Vagina (tissue), 2 donors: ENCODE data around the gene PANK4. TPM values are rescaled to one million over a fixed set of nuclear protein-coding genes. Genes with fewer than 3 reads are reported as not detected.

Source experiments
- DNase-seq, 2 donors: peaks; one replicate each; pipeline ENCODE4 v3.0.0-alpha.2; 2017; ENCODE audit errors: extremely low spot score in 2 of 2
- H3K27ac ChIP-seq: fragments of 200-600 bp; sonication (generic); one replicate; pipeline ENCODE4 v1.5.1; 2019
- H3K27me3 ChIP-seq: fragments of 200-600 bp; sonication (generic); one replicate; pipeline ENCODE4 v1.5.1; 2019
- H3K36me3 ChIP-seq, 2 donors: fragments of 200-600 bp; sonication (generic); one replicate each; pipeline ENCODE4 v1.5.1; 2017 to 2019
- H3K4me1 ChIP-seq: fragments of 200-600 bp; sonication (generic); one replicate; pipeline ENCODE4 v1.5.1; 2019
- H3K4me3 ChIP-seq, 2 donors: fragments of 200-600 bp; sonication (generic); 1 replicate in 1 of 2; 2 replicates in 1 of 2; pipeline ENCODE4 v1.5.1; 2016 to 2019
- H3K9me3 ChIP-seq: fragments of 200-600 bp; sonication (generic); one replicate; pipeline ENCODE4 v1.5.1; 2019
- POLR2A ChIP-seq, 2 donors: fragments of 450-650 bp; IDR thresholded peaks; one replicate each; pipeline ENCODE4 v1.6.1; 2017; ENCODE audit warnings: antibody characterized with exemption in 2 of 2, mild to moderate bottlenecking in 2 of 2, moderate library complexity in 2 of 2
- POLR2AphosphoS5 ChIP-seq, 2 donors: sonication (generic); formaldehyde crosslinking; IDR thresholded peaks; one replicate each; pipeline ENCODE4 v1.9.0; 2017; ENCODE audit warnings: antibody characterized with exemption in 2 of 2, mild to moderate bottlenecking in 2 of 2, low read depth in 1 of 2; ENCODE audit not compliant: insufficient read depth in 1 of 2
- intact Hi-C: fragments of 100-400 bp; cut with DNase I; formaldehyde crosslinking; loops from one replicate; pipeline ENCODE4 v1.15.1; 2023
- total RNA-seq: library from RNA; depleted of rRNA; stranded (reverse); fragments of >200 nt; gene quantifications from one replicate; pipeline ENCODE4 v1.2.3, GENCODE V29; 2016
- TF ChIP-seq, protein P1 (sequence below), 3 experiments: fragments of 450-650 bp in 2 of 3; fragments of 200-600 bp in 1 of 3; sonication (generic) in 1 of 3; IDR thresholded peaks; one replicate each; pipeline ENCODE4 v1.5.1; 2017 to 2019; ENCODE audit warnings: antibody characterized with exemption in 3 of 3, mild to moderate bottlenecking in 2 of 3, moderate library complexity in 2 of 3

The PANK4 gene
- total RNA-seq, 1 donor from 2014 or later: 39.5 TPM

DNA sequence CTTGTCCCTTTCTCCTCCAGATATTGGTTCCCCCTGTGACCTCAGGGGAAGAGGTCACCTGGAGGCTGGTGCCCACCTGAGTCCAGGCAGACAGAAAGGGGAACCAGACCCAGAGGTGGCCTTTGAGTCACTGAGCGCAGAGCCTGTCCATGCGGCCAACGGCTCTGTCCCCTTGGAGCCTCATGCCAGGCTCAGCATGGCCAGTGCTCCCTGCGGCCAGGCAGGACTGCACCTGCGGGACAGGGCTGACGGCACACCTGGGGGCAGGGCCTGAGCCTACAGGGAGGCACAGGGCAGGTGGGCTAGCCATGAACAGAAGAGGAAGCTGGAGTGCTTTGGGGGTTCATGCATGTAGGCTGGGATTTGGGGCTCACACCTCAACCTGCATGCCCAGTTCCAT lies 32.5 kb upstream of the PANK4 start:
- Histone ChIP-seq H3K27me3 (no peaks in the 10 kb centered on the region), H3K36me3 (peaks cover 0 to 23% of the 10 kb centered on the region in 2 donors), H3K9me3 (no peaks in the 10 kb centered on the region), H3K27ac (no peak overlapping the region), H3K4me3 (no peak overlapping the region), H3K4me1 (peaks cover 56% of the 10 kb centered on the region)
- DNase-seq: no peak
- intact Hi-C loops: no loop called here
- TF ChIP-seq POLR2A (IDR thresholded peaks at IDR 0.05) (no peak), POLR2AphosphoS5 (IDR thresholded peaks at IDR 0.05; ENCODE audit: insufficient read depth in 1 of 2, low read depth in 1 of 2) (no peak)
- TF ChIP-seq, protein P1, sequence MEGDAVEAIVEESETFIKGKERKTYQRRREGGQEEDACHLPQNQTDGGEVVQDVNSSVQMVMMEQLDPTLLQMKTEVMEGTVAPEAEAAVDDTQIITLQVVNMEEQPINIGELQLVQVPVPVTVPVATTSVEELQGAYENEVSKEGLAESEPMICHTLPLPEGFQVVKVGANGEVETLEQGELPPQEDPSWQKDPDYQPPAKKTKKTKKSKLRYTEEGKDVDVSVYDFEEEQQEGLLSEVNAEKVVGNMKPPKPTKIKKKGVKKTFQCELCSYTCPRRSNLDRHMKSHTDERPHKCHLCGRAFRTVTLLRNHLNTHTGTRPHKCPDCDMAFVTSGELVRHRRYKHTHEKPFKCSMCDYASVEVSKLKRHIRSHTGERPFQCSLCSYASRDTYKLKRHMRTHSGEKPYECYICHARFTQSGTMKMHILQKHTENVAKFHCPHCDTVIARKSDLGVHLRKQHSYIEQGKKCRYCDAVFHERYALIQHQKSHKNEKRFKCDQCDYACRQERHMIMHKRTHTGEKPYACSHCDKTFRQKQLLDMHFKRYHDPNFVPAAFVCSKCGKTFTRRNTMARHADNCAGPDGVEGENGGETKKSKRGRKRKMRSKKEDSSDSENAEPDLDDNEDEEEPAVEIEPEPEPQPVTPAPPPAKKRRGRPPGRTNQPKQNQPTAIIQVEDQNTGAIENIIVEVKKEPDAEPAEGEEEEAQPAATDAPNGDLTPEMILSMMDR (IDR thresholded peaks at IDR 0.05): no peak

DNA sequence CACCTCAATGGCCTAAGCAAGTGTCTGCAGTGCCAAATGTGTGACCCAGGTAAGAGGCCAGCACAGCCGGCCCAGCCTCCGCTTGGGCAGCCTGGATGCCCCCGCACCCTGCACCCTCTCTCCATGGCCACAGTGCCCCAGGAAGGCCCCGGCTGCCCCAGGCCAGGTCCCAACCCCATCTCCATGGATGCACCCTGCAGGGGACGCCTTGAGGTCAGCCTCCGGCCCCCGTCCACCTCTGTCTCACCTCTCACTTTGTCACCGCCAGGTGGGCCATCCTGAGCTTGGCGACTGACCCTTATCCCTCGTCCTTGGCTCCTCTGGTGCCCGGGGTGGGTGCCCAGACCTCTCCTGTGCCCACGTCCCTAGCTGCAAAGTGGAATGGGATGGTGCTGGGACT lies 32.0 kb upstream of the PANK4 start:
- intact Hi-C loops: no loop called here
- peaks cover 0 to 23% of the 10 kb centered on the region in 2 donors for H3K36me3 ChIP-seq
- DNase-seq: no peak

DNA sequence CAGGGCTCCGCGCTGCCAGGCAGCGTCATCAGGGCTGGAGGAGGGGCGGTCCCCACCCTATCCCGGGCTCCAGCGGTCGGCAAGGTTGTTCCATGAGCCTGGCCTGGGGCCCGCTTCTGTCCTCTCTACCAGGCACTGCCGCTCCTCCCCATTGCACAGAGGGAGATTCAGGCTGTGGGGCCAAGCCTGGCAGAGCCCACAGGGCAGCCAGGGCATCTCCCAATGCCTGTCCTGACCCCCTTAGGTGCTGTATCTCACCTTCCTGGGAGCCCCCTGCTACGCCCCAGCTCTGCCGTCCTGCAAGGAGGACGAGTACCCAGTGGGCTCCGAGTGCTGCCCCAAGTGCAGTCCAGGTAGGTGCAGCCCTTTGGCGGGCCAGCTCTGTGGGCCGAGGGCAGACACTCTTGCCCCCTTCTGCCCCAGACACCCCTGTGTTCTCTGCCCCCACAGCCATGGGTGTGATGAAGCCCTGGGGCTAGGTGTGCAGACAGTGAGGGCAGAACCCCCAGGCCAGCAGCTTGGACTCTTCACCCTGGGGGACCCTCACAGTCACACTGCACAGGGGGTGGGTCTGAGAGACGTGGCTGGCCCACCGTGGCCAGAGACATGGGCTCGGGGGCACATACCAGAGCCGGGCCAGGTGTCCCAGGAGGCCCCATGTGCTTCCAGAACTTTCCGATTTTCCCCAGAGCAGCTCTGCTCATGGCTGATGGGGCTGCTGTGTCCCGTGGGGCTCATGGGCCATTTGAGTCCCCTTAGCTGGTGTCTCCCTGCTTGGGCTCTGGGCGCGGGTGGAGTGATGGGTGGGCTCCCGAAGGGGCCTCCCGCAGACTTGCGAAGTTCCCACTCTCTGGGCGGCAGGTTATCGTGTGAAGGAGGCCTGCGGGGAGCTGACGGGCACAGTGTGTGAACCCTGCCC lies 31.3 kb upstream of the PANK4 start:
- intact Hi-C loops: no loop called here
- Histone ChIP-seq H3K4me3 (peak overlapping the region; percentile 61 to 64), H3K27me3 (no peaks in the 10 kb centered on the region), H3K4me1 (peaks cover 56% of the 10 kb centered on the region), H3K27ac (peak overlapping the region; percentile 96), H3K9me3 (no peaks in the 10 kb centered on the region), H3K36me3 (peaks cover 0 to 23% of the 10 kb centered on the region in 2 donors)
- TF ChIP-seq, protein P1 (IDR thresholded peaks at IDR 0.05): no peak
- no peak for TF ChIP-seq POLR2A (IDR thresholded peaks at IDR 0.05)
- TF ChIP-seq POLR2AphosphoS5 (IDR thresholded peaks at IDR 0.05; ENCODE audit: insufficient read depth in 1 of 2, low read depth in 1 of 2): no peak
- DNase-seq: no peak

More for the DNA sequence above, 32.0 kb upstream of the PANK4 start:
- Histone ChIP-seq H3K27me3 (no peaks in the 10 kb centered on the region), H3K9me3 (no peaks in the 10 kb centered on the region), H3K4me3 (no peak overlapping the region), H3K4me1 (peaks cover 56% of the 10 kb centered on the region), H3K27ac (peak overlapping the region; percentile 96)
- TF ChIP-seq, protein P1 (IDR thresholded peaks at IDR 0.05): no peak
- TF ChIP-seq POLR2AphosphoS5 (IDR thresholded peaks at IDR 0.05; ENCODE audit: insufficient read depth in 1 of 2, low read depth in 1 of 2) (no peak), POLR2A (IDR thresholded peaks at IDR 0.05) (no peak)

DNA sequence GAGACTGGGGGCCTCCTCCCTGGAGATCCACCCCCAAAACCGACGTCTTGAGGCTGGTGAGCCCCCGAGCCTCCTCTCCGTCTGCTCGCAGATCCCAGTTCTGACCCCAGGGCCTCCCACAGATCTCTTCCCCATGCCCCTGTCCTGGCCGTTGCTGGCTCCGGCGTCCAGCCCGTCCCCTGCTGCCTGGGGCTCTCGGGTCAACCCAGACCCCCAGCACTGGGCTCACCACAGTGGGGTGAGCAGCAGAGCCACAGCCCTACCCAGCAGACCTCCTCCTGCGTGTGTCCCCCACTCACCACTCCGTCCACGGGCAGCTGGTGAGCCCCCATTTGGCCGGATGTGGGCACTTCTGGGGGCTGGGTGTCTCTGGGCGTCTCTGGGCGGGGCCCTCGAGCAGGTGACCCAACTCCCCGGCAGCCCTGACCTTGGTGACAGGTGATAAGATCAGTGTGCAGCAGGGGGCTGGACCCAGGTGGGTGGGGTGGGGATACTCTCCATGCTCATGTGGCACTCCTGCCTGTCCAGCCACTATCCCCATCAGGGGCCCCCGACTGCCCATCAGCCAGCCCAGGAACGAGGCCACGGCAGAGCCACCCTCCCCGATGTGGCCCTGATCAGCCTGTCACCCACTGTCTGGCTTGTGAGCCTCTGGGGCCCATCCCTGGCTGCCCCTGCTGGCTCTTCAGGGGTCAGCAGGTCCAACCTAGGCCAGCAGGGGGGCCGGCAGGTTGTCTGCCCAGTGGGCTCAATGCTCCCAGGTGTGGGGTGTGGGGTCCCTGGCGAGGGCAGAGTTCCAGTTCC lies 30.5 kb upstream of the PANK4 start:
- Histone ChIP-seq H3K9me3 (no peaks in the 10 kb centered on the region), H3K36me3 (peaks cover 0 to 23% of the 10 kb centered on the region in 2 donors), H3K4me1 (peaks cover 56% of the 10 kb centered on the region), H3K27me3 (no peaks in the 10 kb centered on the region), H3K27ac (peak overlapping the region; percentile 96), H3K4me3 (peak overlapping the region; percentile 61 to 64)
- DNase-seq: no peak
- TF ChIP-seq POLR2AphosphoS5 (IDR thresholded peaks at IDR 0.05; ENCODE audit: insufficient read depth in 1 of 2, low read depth in 1 of 2) (no peak), POLR2A (IDR thresholded peaks at IDR 0.05) (no peak)
- TF ChIP-seq, protein P1 (IDR thresholded peaks at IDR 0.05): no peak
- intact Hi-C loops: no loop called here
